ENCODE data around the gene NAALADL1. TPM values are rescaled to one million over a fixed set of nuclear protein-coding genes. Genes with fewer than 3 reads are reported as not detected.

Gene NAALADL1
- total RNA-seq, 1 experiment from 2014 or later = not detected

DNA sequence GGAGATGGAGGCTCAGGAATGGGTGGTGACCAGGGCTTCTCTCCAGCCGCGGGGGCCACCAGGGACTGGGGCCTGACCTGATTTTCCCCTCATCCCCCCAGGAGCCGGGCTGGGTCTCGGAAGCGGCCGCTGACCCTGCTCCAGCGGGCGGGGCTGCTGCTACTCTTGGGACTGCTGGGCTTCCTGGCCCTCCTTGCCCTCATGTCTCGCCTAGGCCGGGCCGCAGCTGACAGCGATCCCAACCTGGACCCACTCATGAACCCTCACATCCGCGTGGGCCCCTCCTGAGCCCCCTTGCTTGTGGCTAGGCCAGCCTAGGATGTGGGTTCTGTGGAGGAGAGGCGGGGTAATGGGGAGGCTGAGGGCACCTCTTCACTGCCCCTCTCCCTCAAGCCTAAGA lies 29.5 kb upstream of the NAALADL1 start:
- no peaks in the 10 kb centered on the region for H3K9me3 ChIP-seq (ENCODE audit: control insufficient read depth in 1 of 2, insufficient read depth in 1 of 2, low read depth in 1 of 2, low read length in 2 of 2)
- H3K9me2 ChIP-seq (ENCODE audit: insufficient read depth) = no peaks in the 10 kb centered on the region
- DNase-seq (ENCODE audit: low read depth, low spot score) (no peak), ATAC-seq (no peak)
- ChIA-PET POLR2A (no interaction called here), CTCF (no interaction called here), RAD21 (ENCODE audit: low non-redundant PET in 1 of 2, low total read pairs in 2 of 2, uncharacterized antibody in 2 of 2, unreplicated experiment in 2 of 2) (no interaction called here)
- no peak overlapping the region for H3K9ac ChIP-seq (ENCODE audit: low read length)
- BruUV-seq (replicated peaks) = no TSS peak
- no peak overlapping the region for H3K4me2 ChIP-seq (ENCODE audit: low read length)
- no peak overlapping the region for H2AFZ ChIP-seq (ENCODE audit: low read depth, low read length, poor library complexity, severe bottlenecking)
- no peak overlapping the region for H3K27ac ChIP-seq (ENCODE audit: low read depth, low read length)
- H3K36me3 ChIP-seq (ENCODE audit: control insufficient read depth in 1 of 2, insufficient read depth in 2 of 2, low read length in 2 of 2) = peaks cover 0 to 18% of the 10 kb centered on the region in 2 experiments; a peak in 1 of 4 replicates
- no peak overlapping the region for H3K4me3 ChIP-seq (replicated peaks in 1 of 2; ENCODE audit: low read depth in 1 of 2, low read length in 2 of 2)
- intact Hi-C loops (cut with micrococcal nuclease) = no loop called here
- no peaks in the 10 kb centered on the region for H3K27me3 ChIP-seq (ENCODE audit: insufficient read depth, low read length)
- peaks cover 16% of the 10 kb centered on the region for H3K79me2 ChIP-seq (ENCODE audit: insufficient read depth, low read length)
- TF ChIP-seq ELF1 (IDR thresholded peaks at IDR 0.05; ENCODE audit: borderline replicate concordance, low read depth) = no peak
- no peak for TF ChIP-seq TCF7L2 (IDR thresholded peaks at IDR 0.05; ENCODE audit: borderline replicate concordance, extremely low read depth, insufficient read depth, insufficient read length)
- no peak for TF ChIP-seq JUND (IDR thresholded peaks at IDR 0.05)
- TF ChIP-seq POLR2AphosphoS5 (IDR thresholded peaks at IDR 0.05; ENCODE audit: low read depth, low read length) = no peak
- no peak for TF ChIP-seq EZH2 (IDR thresholded peaks at IDR 0.05)
- no peak for TF ChIP-seq YY1 (IDR thresholded peaks at IDR 0.05; ENCODE audit: extremely low read depth, insufficient replicate concordance, low read depth, low read length)
- TF ChIP-seq SIN3A (IDR thresholded peaks at IDR 0.05; ENCODE audit: low read depth) = no peak
- no peak for TF ChIP-seq SP1 (IDR thresholded peaks at IDR 0.05; ENCODE audit: low read depth)
- TF ChIP-seq CBX3 (IDR thresholded peaks at IDR 0.05; ENCODE audit: low read depth) = no peak
- TF ChIP-seq EZH2phosphoT487 (IDR thresholded peaks at IDR 0.05; ENCODE audit: borderline replicate concordance) = no peak
- no peak for TF ChIP-seq ZFX (IDR thresholded peaks at IDR 0.05)
- TF ChIP-seq, protein P1, sequence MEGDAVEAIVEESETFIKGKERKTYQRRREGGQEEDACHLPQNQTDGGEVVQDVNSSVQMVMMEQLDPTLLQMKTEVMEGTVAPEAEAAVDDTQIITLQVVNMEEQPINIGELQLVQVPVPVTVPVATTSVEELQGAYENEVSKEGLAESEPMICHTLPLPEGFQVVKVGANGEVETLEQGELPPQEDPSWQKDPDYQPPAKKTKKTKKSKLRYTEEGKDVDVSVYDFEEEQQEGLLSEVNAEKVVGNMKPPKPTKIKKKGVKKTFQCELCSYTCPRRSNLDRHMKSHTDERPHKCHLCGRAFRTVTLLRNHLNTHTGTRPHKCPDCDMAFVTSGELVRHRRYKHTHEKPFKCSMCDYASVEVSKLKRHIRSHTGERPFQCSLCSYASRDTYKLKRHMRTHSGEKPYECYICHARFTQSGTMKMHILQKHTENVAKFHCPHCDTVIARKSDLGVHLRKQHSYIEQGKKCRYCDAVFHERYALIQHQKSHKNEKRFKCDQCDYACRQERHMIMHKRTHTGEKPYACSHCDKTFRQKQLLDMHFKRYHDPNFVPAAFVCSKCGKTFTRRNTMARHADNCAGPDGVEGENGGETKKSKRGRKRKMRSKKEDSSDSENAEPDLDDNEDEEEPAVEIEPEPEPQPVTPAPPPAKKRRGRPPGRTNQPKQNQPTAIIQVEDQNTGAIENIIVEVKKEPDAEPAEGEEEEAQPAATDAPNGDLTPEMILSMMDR (IDR thresholded peaks at IDR 0.05 in 2 of 3, conservative IDR thresholded peaks at IDR 0.05 in 1 of 3; ENCODE audit: borderline replicate concordance in 1 of 3, insufficient read depth in 1 of 3, low read depth in 2 of 3, low read length in 2 of 3) = no peak
- TF ChIP-seq, protein P2, sequence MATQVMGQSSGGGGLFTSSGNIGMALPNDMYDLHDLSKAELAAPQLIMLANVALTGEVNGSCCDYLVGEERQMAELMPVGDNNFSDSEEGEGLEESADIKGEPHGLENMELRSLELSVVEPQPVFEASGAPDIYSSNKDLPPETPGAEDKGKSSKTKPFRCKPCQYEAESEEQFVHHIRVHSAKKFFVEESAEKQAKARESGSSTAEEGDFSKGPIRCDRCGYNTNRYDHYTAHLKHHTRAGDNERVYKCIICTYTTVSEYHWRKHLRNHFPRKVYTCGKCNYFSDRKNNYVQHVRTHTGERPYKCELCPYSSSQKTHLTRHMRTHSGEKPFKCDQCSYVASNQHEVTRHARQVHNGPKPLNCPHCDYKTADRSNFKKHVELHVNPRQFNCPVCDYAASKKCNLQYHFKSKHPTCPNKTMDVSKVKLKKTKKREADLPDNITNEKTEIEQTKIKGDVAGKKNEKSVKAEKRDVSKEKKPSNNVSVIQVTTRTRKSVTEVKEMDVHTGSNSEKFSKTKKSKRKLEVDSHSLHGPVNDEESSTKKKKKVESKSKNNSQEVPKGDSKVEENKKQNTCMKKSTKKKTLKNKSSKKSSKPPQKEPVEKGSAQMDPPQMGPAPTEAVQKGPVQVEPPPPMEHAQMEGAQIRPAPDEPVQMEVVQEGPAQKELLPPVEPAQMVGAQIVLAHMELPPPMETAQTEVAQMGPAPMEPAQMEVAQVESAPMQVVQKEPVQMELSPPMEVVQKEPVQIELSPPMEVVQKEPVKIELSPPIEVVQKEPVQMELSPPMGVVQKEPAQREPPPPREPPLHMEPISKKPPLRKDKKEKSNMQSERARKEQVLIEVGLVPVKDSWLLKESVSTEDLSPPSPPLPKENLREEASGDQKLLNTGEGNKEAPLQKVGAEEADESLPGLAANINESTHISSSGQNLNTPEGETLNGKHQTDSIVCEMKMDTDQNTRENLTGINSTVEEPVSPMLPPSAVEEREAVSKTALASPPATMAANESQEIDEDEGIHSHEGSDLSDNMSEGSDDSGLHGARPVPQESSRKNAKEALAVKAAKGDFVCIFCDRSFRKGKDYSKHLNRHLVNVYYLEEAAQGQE (IDR thresholded peaks at IDR 0.05; ENCODE audit: low read depth) = no peak
- TF ChIP-seq CEBPB (IDR thresholded peaks at IDR 0.05; ENCODE audit: low read depth) = no peak
- TF ChIP-seq POLR2A (IDR thresholded peaks at IDR 0.05; ENCODE audit: borderline replicate concordance, extremely low read depth, insufficient read depth, insufficient read length) = no peak
- no peak for TF ChIP-seq FOSL1 (IDR thresholded peaks at IDR 0.05; ENCODE audit: low read depth)
- H3K4me1 ChIP-seq (ENCODE audit: control insufficient read depth in 1 of 2, insufficient read depth in 2 of 2, low read length in 2 of 2) = peaks cover 4 to 12% of the 10 kb centered on the region in 2 experiments; a peak in 3 of 4 replicates
- no peaks in the 10 kb centered on the region for H4K20me1 ChIP-seq (ENCODE audit: insufficient read depth)
